A673 (cell line): Measurements from ENCODE around the gene CHST9. TPM values are rescaled to one million over a fixed set of nuclear protein-coding genes. Genes with fewer than 3 reads are reported as not detected.

Experiments used
- BruUV-seq: library from RNA; stranded (reverse); fragments of 400-500 nt; replicated peaks from 2 replicates; lab custom pipeline; 2021; lab: Mats Ljungman, UMichigan
- CTCF ChIA-PET: fragments of 300-600 bp; sonication (Branson Sonifier 250); formaldehyde crosslinking; loops from one replicate; lab custom pipeline; 2022; ENCODE audit warnings: antibody characterized with exemption; lab: Charles Lee
- POLR2A ChIA-PET: fragments of 300-600 bp; sonication (Branson Sonifier 250); formaldehyde crosslinking; loops from one replicate; lab custom pipeline; 2022; ENCODE audit warnings: antibody characterized with exemption; ENCODE audit not compliant: low non-redundant PET; lab: Charles Lee
- DNase-seq: peaks from one replicate; pipeline ENCODE4 v3.0.0-alpha.2; 2015; ENCODE audit warnings: low spot score
- H3K27ac ChIP-seq: fragments of 200-600 bp; sonication (generic); 2 replicates; pipeline ENCODE4 v1.5.1; 2016; ENCODE audit warnings: mixed run types, low read depth, mild to moderate bottlenecking, mixed read lengths, antibody characterized with exemption, low read length; ENCODE audit not compliant: poor library complexity, severe bottlenecking
- H3K27me3 ChIP-seq: fragments of 200-600 bp; sonication (generic); replicated peaks from 2 replicates; pipeline ENCODE4 v1.6.1; 2017; ENCODE audit warnings: mixed run types, low read depth, mild to moderate bottlenecking, mixed read lengths, antibody characterized with exemption, low read length; ENCODE audit not compliant: insufficient read depth, poor library complexity
- H3K36me3 ChIP-seq: fragments of 200-600 bp; sonication (generic); 2 replicates; pipeline ENCODE4 v1.6.1; 2016; ENCODE audit warnings: mixed run types, mild to moderate bottlenecking, mixed read lengths, antibody characterized with exemption, low read length; ENCODE audit not compliant: insufficient read depth, poor library complexity, severe bottlenecking
- H3K4me1 ChIP-seq: fragments of 200-600 bp; sonication (generic); 2 replicates; pipeline ENCODE4 v1.6.1; 2017; ENCODE audit warnings: mixed run types, mild to moderate bottlenecking, mixed read lengths, antibody characterized with exemption, low read length; ENCODE audit not compliant: insufficient read depth, poor library complexity, severe bottlenecking
- H3K4me3 ChIP-seq: fragments of 200-600 bp; sonication (generic); 2 replicates; pipeline ENCODE4 v1.5.1; 2016; ENCODE audit warnings: low read depth, mixed run types, mild to moderate bottlenecking, mixed read lengths, low read length; ENCODE audit not compliant: poor library complexity, severe bottlenecking
- H3K9me3 ChIP-seq: fragments of 200-600 bp; sonication (generic); 2 replicates; pipeline ENCODE4 v1.6.1; 2016; ENCODE audit warnings: mixed run types, low read depth, mild to moderate bottlenecking, mixed read lengths, antibody characterized with exemption, low read length; ENCODE audit not compliant: poor library complexity, severe bottlenecking
- CTCF ChIP-seq: fragments of 300-800, 200-600 bp; sonication (generic); conservative IDR thresholded peaks from 2 replicates; pipeline ENCODE4 v1.5.1; 2017; ENCODE audit warnings: low read depth, mild to moderate bottlenecking, antibody characterized with exemption, low read length, moderate library complexity, mixed read lengths
- EZH2 ChIP-seq: fragments of 200-600 bp; sonication (generic); IDR thresholded peaks from 2 replicates; pipeline ENCODE4 v1.6.1; 2017; ENCODE audit warnings: borderline replicate concordance, low read depth, mild to moderate bottlenecking, mixed read lengths, antibody characterized with exemption, low read length; ENCODE audit not compliant: poor library complexity, severe bottlenecking
- intact Hi-C: fragments of 100-400 bp; cut with micrococcal nuclease; formaldehyde crosslinking; loops from one replicate; pipeline ENCODE4 v1.10.0; 2022; ENCODE audit not compliant: unreplicated experiment
- total RNA-seq: library from RNA; stranded (reverse); gene quantifications from 2 replicates; pipeline ENCODE4 v1.2.3, GENCODE V29; 2021

Gene CHST9
- total RNA-seq, 1 experiment from 2014 or later, result not detected

DNA sequence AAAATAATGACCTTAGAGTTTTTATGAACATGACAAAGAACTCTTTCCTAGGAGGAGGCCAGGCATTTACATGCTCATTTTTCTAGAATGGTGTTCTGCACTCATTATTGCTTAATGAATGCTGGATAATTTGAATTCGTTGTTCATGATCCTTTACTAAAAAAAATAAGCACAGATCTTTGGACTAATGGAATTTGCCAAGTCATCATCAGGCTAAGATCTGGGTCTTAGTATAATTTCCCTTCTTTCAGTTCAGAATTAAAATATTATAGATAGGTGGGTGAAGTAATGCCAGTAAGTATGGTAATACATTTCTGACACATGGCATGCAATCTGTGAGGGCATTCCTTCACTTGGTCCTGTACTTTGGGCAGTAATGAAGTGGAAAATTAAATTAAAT, 175.8 kb downstream of the CHST9 start:
- Histone ChIP-seq H3K4me1 (no peaks in the 10 kb centered on the region), H3K36me3 (no peaks in the 10 kb centered on the region), H3K27me3 (no peaks in the 10 kb centered on the region), H3K27ac (no peak overlapping the region), H3K4me3 (no peak overlapping the region), H3K9me3 (no peaks in the 10 kb centered on the region)
- CTCF ChIA-PET, result no interaction called here
- intact Hi-C loops, result loop anchor here (10.0 kb wide), 1 partner anchor 604 kb away; no protein-coding TSS in a partner anchor
- BruUV-seq, result no TSS peak
- DNase-seq, result no peak
- POLR2A ChIA-PET, result no interaction called here
- TF ChIP-seq CTCF (no peak), EZH2 (no peak)

DNA sequence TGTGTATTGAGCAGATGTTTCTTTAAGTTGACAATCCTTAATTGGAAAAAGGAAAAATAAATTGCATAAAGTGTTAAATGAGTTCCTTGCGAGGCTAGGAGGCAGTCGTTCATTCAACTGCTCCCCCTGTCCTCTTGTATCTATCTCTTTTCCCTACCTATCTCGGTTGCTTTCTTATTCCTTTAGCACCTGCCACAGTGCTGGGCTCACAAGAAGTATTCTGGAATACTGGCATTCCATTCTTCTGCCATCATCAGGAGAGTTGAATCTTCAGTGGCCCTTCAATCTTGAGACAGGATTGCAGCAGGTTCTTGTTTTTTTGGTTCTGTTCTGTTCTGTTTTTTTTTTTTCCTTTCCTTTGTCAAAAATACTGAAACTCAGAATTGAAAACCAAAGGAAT, 176.5 kb downstream of the CHST9 start:
- intact Hi-C loops, result loop anchor here (10.0 kb wide), 1 partner anchor 604 kb away; no protein-coding TSS in a partner anchor
- no peak for DNase-seq
- Histone ChIP-seq H3K27me3 (no peaks in the 10 kb centered on the region), H3K36me3 (no peaks in the 10 kb centered on the region), H3K9me3 (no peaks in the 10 kb centered on the region), H3K4me1 (no peaks in the 10 kb centered on the region), H3K27ac (no peak overlapping the region), H3K4me3 (no peak overlapping the region)
- no TSS peak for BruUV-seq
- POLR2A ChIA-PET, result no interaction called here
- CTCF ChIA-PET, result no interaction called here
- TF ChIP-seq EZH2, result no peak
- TF ChIP-seq CTCF, result no peak

DNA sequence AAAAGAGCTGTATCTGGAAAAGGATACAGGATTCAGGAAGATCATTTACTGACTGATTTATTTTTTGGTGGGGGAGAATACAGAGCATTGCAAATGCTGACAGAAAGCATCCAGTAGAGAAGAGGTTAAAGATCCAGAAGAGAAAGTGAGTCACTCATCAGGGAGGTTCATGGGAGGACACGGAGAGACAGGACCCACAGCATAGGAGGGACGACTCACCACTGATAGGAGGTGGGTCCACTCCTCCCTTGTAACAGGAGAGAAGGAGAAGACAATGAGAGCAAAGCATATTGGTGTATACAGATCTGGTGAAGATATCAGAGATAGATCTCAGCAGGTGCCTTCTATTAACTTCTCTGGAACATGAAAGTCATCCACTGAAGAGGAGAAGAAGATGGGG, 177.2 kb downstream of the CHST9 start:
- CTCF ChIA-PET, result no interaction called here
- intact Hi-C loops, result loop anchor here (10.0 kb wide), 1 partner anchor 603 kb away; no protein-coding TSS in a partner anchor
- Histone ChIP-seq H3K27ac (no peak overlapping the region), H3K27me3 (no peaks in the 10 kb centered on the region), H3K4me1 (no peaks in the 10 kb centered on the region), H3K4me3 (no peak overlapping the region), H3K9me3 (no peaks in the 10 kb centered on the region), H3K36me3 (no peaks in the 10 kb centered on the region)
- no TSS peak for BruUV-seq
- POLR2A ChIA-PET, result no interaction called here
- DNase-seq, result no peak
- no peak for TF ChIP-seq EZH2
- no peak for TF ChIP-seq CTCF
